Stimulated activated CD8-positive, alpha-beta memory T cell treated with anti-CD3 and anti-CD28 coated beads, Interleukin-15, amount 100 ng/mL, for 1 hour (primary cell): ENCODE data around the gene C3orf33.
"Not testable (repeated sequence)": the region's sequence is repeated elsewhere in the genome, so short reads cannot be mapped to it uniquely, and the experiment has no call there.

Experiments
- DNase-seq: peaks from one replicate; pipeline ENCODE4 v3.0.0-alpha.2; 2020; ENCODE audit warnings: low read depth

C3orf33 gene

GRCh38 chr3:155805802-155806618 is at the start of gene C3orf33:
Gene C3orf33, minus strand, starts transcription at chr3:155806278. Its CDS starts 26 bp downstream, at chr3:155806252.
- peak; percentile 50 for DNase-seq

GRCh38 chr3:155854141-155854940 is 48.3 kb upstream of the C3orf33 start, which contains the start of gene SLC33A1:
Gene SLC33A1, minus strand, starts transcription at chr3:155854427. Its CDS starts 430 bp downstream, at chr3:155853997.
- DNase-seq = peak; percentile 95

- peak; percentile 1 for DNase-seq
Measured at GRCh38 chr3:155853214-155854140, 47.4 kb upstream of the C3orf33 start.

GRCh38 chr3:155852341-155852740 is 46.3 kb upstream of the C3orf33 start:
- no peak for DNase-seq

- not testable (repeated sequence) for DNase-seq
Measured at GRCh38 chr3:155849404-155849803, 43.3 kb upstream of the C3orf33 start.

- DNase-seq = no peak
Measured at GRCh38 chr3:155847993-155848392, 41.9 kb upstream of the C3orf33 start.

GRCh38 chr3:155846119-155846518 is 40.0 kb upstream of the C3orf33 start:
- DNase-seq = no peak

GRCh38 chr3:155843569-155843968 is 37.5 kb upstream of the C3orf33 start:
- DNase-seq = no peak

- no peak for DNase-seq
Measured at GRCh38 chr3:155835341-155836071, 29.4 kb upstream of the C3orf33 start.

GRCh38 chr3:155828490-155829098 is 22.5 kb upstream of the C3orf33 start:
- DNase-seq = not testable (repeated sequence)

- no peak for DNase-seq
Measured at GRCh38 chr3:155815030-155815545, 9.0 kb upstream of the C3orf33 start.

- DNase-seq = not testable (repeated sequence)
Measured at GRCh38 chr3:155813224-155813623, 7.1 kb upstream of the C3orf33 start.

- DNase-seq = no peak
Measured at GRCh38 chr3:155809181-155809580, 3.1 kb upstream of the C3orf33 start.

GRCh38 chr3:155807823-155808222 is 1.7 kb upstream of the C3orf33 start:
- no peak for DNase-seq

- DNase-seq = peak; percentile 10
Measured at GRCh38 chr3:155805204-155805801, 775 bp downstream of the C3orf33 start.

- DNase-seq = no peak
Measured at GRCh38 chr3:155804323-155804722, 1.8 kb downstream of the C3orf33 start.

- no peak for DNase-seq
Measured at GRCh38 chr3:155792532-155792931, 13.5 kb downstream of the C3orf33 start.

GRCh38 chr3:155791190-155791589 is 14.9 kb downstream of the C3orf33 start:
- DNase-seq = no peak

- DNase-seq = no peak
Measured at GRCh38 chr3:155790272-155790925, 15.7 kb downstream of the C3orf33 start.
